ENCODE results near the gene ZBTB44. TPM values are rescaled to one million over a fixed set of nuclear protein-coding genes. Genes with fewer than 3 reads are reported as not detected.

The ZBTB44 gene
- total RNA-seq, 1 donor from 2014 or later = 43.6 TPM

- no peak overlapping the region for H2AFZ ChIP-seq (replicated peaks)
- H3K79me2 ChIP-seq (ENCODE audit: low read depth) = no peaks in the 10 kb centered on the region
- no peaks in the 10 kb centered on the region for H3F3A ChIP-seq (ENCODE audit: low read depth)
- no peaks in the 10 kb centered on the region for H3K36me3 ChIP-seq
- Mint-ChIP-seq H3K36me3 (no peaks in the 10 kb centered on the region), H3K27me3 (ENCODE audit: insufficient read depth, low read depth) (peaks cover 6% of the 10 kb centered on the region), H3K4me3 (no peak overlapping the region), H3K9me3 (peaks cover 7% of the 10 kb centered on the region), H3K27ac (no peak overlapping the region), H3K4me1 (peaks cover 3% of the 10 kb centered on the region)
- no peak for TF ChIP-seq CTCF (IDR thresholded peaks at IDR 0.05)
- no peak for TF ChIP-seq EZH2phosphoT487 (IDR thresholded peaks at IDR 0.05)
- no peak for TF ChIP-seq EZH2 (IDR thresholded peaks at IDR 0.05)
- no peak overlapping the region for H3K9ac ChIP-seq
- H3K27ac ChIP-seq = no peak overlapping the region
- no peaks in the 10 kb centered on the region for H3K4me1 ChIP-seq
- H3K4me3 ChIP-seq = no peak overlapping the region
- no peaks in the 10 kb centered on the region for H4K20me1 ChIP-seq (ENCODE audit: low read depth)
- no peaks in the 10 kb centered on the region for H3K27me3 ChIP-seq
- no peaks in the 10 kb centered on the region for H3K9me3 ChIP-seq (ENCODE audit: low read depth)
- no peak overlapping the region for H3K4me2 ChIP-seq
- no peak for DNase-seq (ENCODE audit: low spot score)
These were observed 108.6 kb downstream of the ZBTB44 start for GRCh38 chr11:130206141-130206540.

- Histone ChIP-seq H3K4me3 (no peak overlapping the region), H3K9me3 (ENCODE audit: low read depth) (no peaks in the 10 kb centered on the region), H3K79me2 (ENCODE audit: low read depth) (no peaks in the 10 kb centered on the region), H3K36me3 (no peaks in the 10 kb centered on the region), H2AFZ (replicated peaks) (no peak overlapping the region), H3K27ac (no peak overlapping the region), H3K4me2 (no peak overlapping the region), H4K20me1 (ENCODE audit: low read depth) (no peaks in the 10 kb centered on the region), H3K27me3 (no peaks in the 10 kb centered on the region), H3F3A (ENCODE audit: low read depth) (no peaks in the 10 kb centered on the region), H3K9ac (no peak overlapping the region), H3K4me1 (no peaks in the 10 kb centered on the region)
- Mint-ChIP-seq H3K27ac (no peak overlapping the region), H3K9me3 (peaks cover 7% of the 10 kb centered on the region), H3K36me3 (no peaks in the 10 kb centered on the region), H3K4me3 (no peak overlapping the region), H3K4me1 (peaks cover 3% of the 10 kb centered on the region), H3K27me3 (ENCODE audit: insufficient read depth, low read depth) (peaks cover 3% of the 10 kb centered on the region)
- no peak for TF ChIP-seq EZH2phosphoT487 (IDR thresholded peaks at IDR 0.05)
- no peak for TF ChIP-seq CTCF (IDR thresholded peaks at IDR 0.05)
- TF ChIP-seq EZH2 (IDR thresholded peaks at IDR 0.05) = no peak
- no peak for DNase-seq (ENCODE audit: low spot score)
These were observed 110.0 kb downstream of the ZBTB44 start for GRCh38 chr11:130204703-130205095.

- H3K4me3 Mint-ChIP-seq = no peak overlapping the region
- H3K4me1 ChIP-seq = no peaks in the 10 kb centered on the region
- no peak overlapping the region for H3K27ac Mint-ChIP-seq
- H3K79me2 ChIP-seq (ENCODE audit: low read depth) = no peaks in the 10 kb centered on the region
- no peak for DNase-seq (ENCODE audit: low spot score)
- no peak overlapping the region for H3K9ac ChIP-seq
- H4K20me1 ChIP-seq (ENCODE audit: low read depth) = no peaks in the 10 kb centered on the region
- H3K36me3 Mint-ChIP-seq = no peaks in the 10 kb centered on the region
- peaks cover 7% of the 10 kb centered on the region for H3K9me3 Mint-ChIP-seq
- no peak for TF ChIP-seq CTCF (IDR thresholded peaks at IDR 0.05)
- no peak for TF ChIP-seq EZH2 (IDR thresholded peaks at IDR 0.05)
- no peak for TF ChIP-seq EZH2phosphoT487 (IDR thresholded peaks at IDR 0.05)
- H2AFZ ChIP-seq (replicated peaks) = no peak overlapping the region
- no peaks in the 10 kb centered on the region for H3K27me3 ChIP-seq
- H3F3A ChIP-seq (ENCODE audit: low read depth) = no peaks in the 10 kb centered on the region
- H3K36me3 ChIP-seq = no peaks in the 10 kb centered on the region
- no peak overlapping the region for H3K4me2 ChIP-seq
- H3K4me1 Mint-ChIP-seq = peaks cover 3% of the 10 kb centered on the region
- H3K4me3 ChIP-seq = no peak overlapping the region
- peaks cover 3% of the 10 kb centered on the region for H3K27me3 Mint-ChIP-seq (ENCODE audit: insufficient read depth, low read depth)
- no peaks in the 10 kb centered on the region for H3K9me3 ChIP-seq (ENCODE audit: low read depth)
- H3K27ac ChIP-seq = no peak overlapping the region
These were observed 110.7 kb downstream of the ZBTB44 start for GRCh38 chr11:130203766-130204702.

Data from neural progenitor cell (in vitro differentiated cells).